GM23248 (cell line): ENCODE measurements around the gene PDPK1. TPM values are rescaled to one million over a fixed set of nuclear protein-coding genes. Genes with fewer than 3 reads are reported as not detected.
"Not testable (repeated sequence)": the region's sequence is repeated elsewhere in the genome, so short reads cannot be mapped to it uniquely, and the experiment has no call there.

Experiments
- DNase-seq: peaks from one replicate; pipeline ENCODE4 v3.0.0-alpha.2; 2015
- H2AFZ ChIP-seq: fragments of 200-600 bp; sonication (generic); 2 replicates; pipeline ENCODE4 v1.6.1; 2016; ENCODE audit warnings: antibody characterized with exemption
- H3F3A ChIP-seq: fragments of 200-600 bp; sonication (generic); 2 replicates; pipeline ENCODE4 v1.6.1; 2016; ENCODE audit warnings: mild to moderate bottlenecking, antibody characterized with exemption, mixed run types; ENCODE audit not compliant: insufficient read depth
- H3K27ac ChIP-seq: fragments of 200-600 bp; sonication (generic); 2 replicates; pipeline ENCODE4 v1.5.1; 2016; ENCODE audit warnings: mild to moderate bottlenecking
- H3K27me3 ChIP-seq: fragments of 200-600 bp; sonication (generic); replicated peaks from 2 replicates; pipeline ENCODE4 v1.6.1; 2016; ENCODE audit warnings: mild to moderate bottlenecking; ENCODE audit not compliant: insufficient read depth
- H3K36me3 ChIP-seq: fragments of 200-600 bp; sonication (generic); 2 replicates; pipeline ENCODE4 v1.6.1; 2016; ENCODE audit warnings: low read depth, mild to moderate bottlenecking
- H3K4me1 ChIP-seq: fragments of 200-600 bp; sonication (generic); 2 replicates; pipeline ENCODE4 v1.6.1; 2016; ENCODE audit warnings: mild to moderate bottlenecking; ENCODE audit not compliant: insufficient read depth
- H3K4me2 ChIP-seq: fragments of 200-600 bp; sonication (generic); one replicate; pipeline ENCODE4 v1.6.1; 2016; ENCODE audit warnings: mild to moderate bottlenecking; ENCODE audit not compliant: unreplicated experiment
- H3K4me3 ChIP-seq: fragments of 200-600 bp; sonication (generic); 2 replicates; pipeline ENCODE4 v1.5.1; 2016; ENCODE audit warnings: mild to moderate bottlenecking
- H3K79me2 ChIP-seq: fragments of 200-600 bp; sonication (generic); 2 replicates; pipeline ENCODE4 v1.6.1; 2016; ENCODE audit warnings: mild to moderate bottlenecking; ENCODE audit not compliant: insufficient read depth
- H3K9ac ChIP-seq: fragments of 200-600 bp; sonication (generic); 2 replicates; pipeline ENCODE4 v1.6.1; 2016; ENCODE audit warnings: mild to moderate bottlenecking
- H3K9me2 ChIP-seq: fragments of 200-600 bp; sonication (generic); 2 replicates; pipeline ENCODE4 v1.6.1; 2016; ENCODE audit warnings: mixed run types, mild to moderate bottlenecking, moderate library complexity; ENCODE audit not compliant: insufficient read depth
- H3K9me3 ChIP-seq: fragments of 200-600 bp; sonication (generic); one replicate; pipeline ENCODE4 v1.6.1; 2017; ENCODE audit warnings: low read depth
- H4K20me1 ChIP-seq: fragments of 200-600 bp; sonication (generic); 2 replicates; pipeline ENCODE4 v1.6.0; 2016; ENCODE audit not compliant: insufficient read depth
- EZH2 ChIP-seq: fragments of 200-600 bp; sonication (generic); IDR thresholded peaks from 2 replicates; pipeline ENCODE4 v1.6.1; 2018; ENCODE audit warnings: antibody characterized with exemption, mild to moderate bottlenecking; ENCODE audit not compliant: insufficient read depth, poor library complexity, severe bottlenecking
- EZH2phosphoT487 ChIP-seq: fragments of 200-600 bp; sonication (generic); IDR thresholded peaks from 2 replicates; pipeline ENCODE4 v1.6.1; 2018; ENCODE audit warnings: antibody characterized with exemption, moderate library complexity, mild to moderate bottlenecking, low read depth; ENCODE audit not compliant: insufficient read depth
- WGBS, 2 experiments: methylation state at CpG; one replicate each; pipeline ENCODE4 v1.1.6; 2015 to 2017; ENCODE audit warnings: low lambda C conversion rate in 2 of 2, low coverage in 1 of 2; ENCODE audit errors: missing lambda C conversion rate in 2 of 2; 5-methylcytosine and 5-hydroxymethylcytosine counted together
- in situ Hi-C: fragments of 300-500 bp; cut with MboI; formaldehyde crosslinking; loops from 2 replicates; pipeline ENCODE4 v1.15.0; 2020
- polyA plus RNA-seq: library from polyadenylated mRNA; unstranded; fragments of >200 nt; fragmentation: Nextera tagmentation; extraction: Ambion mirVana; gene quantifications from 2 replicates; pipeline ENCODE4 v1.2.1, GENCODE V29; 2016
- total RNA-seq: library from RNA; depleted of rRNA; stranded (reverse); fragments of >200 nt; shearing (Covaris generic); gene quantifications from 2 replicates; pipeline ENCODE4 v1.2.3, GENCODE V29; 2014

Gene PDPK1
- total and polyA plus RNA-seq, 2 experiments from 2014 or later: 21.6 to 28.1 TPM

DNA sequence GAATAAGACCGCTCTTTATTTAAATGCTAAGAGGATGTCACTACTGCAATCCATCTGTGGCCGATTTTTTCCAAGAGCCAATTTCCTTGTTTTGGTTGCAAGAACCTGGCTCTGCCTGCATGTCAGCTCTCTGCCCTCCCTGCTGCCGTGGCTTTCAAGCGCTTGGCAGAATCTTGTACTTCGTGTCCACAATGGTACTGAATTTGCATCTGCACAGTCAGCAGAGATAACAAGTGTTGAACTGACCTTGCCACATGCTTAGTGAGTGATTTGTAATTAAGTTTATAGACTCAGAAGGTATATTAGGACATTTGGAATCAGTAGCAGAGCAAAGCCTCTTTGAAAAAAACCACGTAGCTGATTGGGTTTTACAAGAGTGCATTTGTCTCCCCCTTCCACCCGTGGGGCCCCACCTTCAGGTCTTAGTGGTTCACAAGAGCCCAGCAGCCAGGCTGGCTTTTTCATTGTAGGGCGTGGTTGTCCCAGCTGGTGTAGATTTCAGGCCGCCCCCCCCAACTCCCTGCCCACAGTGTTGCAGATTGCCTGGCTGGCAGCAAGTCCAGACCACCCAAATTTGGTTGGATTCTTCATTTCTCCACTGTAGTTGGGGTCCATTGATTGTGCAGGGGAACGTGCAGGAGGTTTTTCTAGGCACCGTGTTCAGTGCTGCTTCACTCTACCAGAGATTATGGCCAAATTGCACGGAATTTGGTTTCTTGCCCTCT is 63.6 kb downstream of the PDPK1 start:
- H3K9ac ChIP-seq, DNase-seq, H3K9me2 ChIP-seq, H3K27me3 ChIP-seq, in situ Hi-C loops, H3K36me3 ChIP-seq, H3K9me3 ChIP-seq, H3K27ac ChIP-seq, H4K20me1 ChIP-seq, H3K4me3 ChIP-seq, H3K4me2 ChIP-seq, H2AFZ ChIP-seq: not testable (repeated sequence)
- Histone ChIP-seq H3K4me1 (peaks cover 13% of the 10 kb centered on the region), H3F3A (peaks cover 19% of the 10 kb centered on the region), H3K79me2 (peaks cover 27% of the 10 kb centered on the region)
- WGBS, 2 experiments: 89 to 90% methylated on average over 10 to 11 of the region's 12 CpGs

DNA sequence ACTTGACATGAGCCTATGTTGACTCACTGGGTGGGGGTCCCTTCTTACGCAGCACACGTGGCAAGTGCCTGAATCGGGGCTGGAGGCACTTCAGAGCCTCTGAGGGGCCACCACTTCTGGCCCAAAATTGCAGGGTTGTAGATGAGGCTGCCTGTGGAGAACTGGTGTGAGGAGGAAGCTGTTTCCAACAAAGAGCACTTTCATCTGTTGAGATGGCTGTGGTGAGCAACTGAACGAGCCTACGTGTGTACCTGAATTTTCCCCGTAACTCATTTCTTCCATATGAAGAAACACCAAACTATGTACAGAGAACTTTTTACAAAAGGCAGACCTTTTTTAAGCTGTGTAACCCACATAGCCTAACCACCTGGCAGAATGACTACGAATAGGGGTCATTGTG is 64.4 kb downstream of the PDPK1 start:
- in situ Hi-C loops, H4K20me1 ChIP-seq, H2AFZ ChIP-seq, DNase-seq, H3K9me2 ChIP-seq, H3K9me3 ChIP-seq, H3K27me3 ChIP-seq, H3K4me2 ChIP-seq, H3K4me3 ChIP-seq, H3K36me3 ChIP-seq: not testable (repeated sequence)
- H3K4me1 ChIP-seq: peaks cover 13% of the 10 kb centered on the region
- WGBS, 2 experiments: 89 to 93% methylated on average over 7 of the region's 7 CpGs
- peak overlapping the region; percentile 83 for H3K27ac ChIP-seq
- H3K9ac ChIP-seq: 0 out of 2 replicates have a peak overlapping the region, but pooled peaks have one; percentile 95
- peaks cover 20% of the 10 kb centered on the region for H3K79me2 ChIP-seq
- peaks cover 19% of the 10 kb centered on the region for H3F3A ChIP-seq

DNA sequence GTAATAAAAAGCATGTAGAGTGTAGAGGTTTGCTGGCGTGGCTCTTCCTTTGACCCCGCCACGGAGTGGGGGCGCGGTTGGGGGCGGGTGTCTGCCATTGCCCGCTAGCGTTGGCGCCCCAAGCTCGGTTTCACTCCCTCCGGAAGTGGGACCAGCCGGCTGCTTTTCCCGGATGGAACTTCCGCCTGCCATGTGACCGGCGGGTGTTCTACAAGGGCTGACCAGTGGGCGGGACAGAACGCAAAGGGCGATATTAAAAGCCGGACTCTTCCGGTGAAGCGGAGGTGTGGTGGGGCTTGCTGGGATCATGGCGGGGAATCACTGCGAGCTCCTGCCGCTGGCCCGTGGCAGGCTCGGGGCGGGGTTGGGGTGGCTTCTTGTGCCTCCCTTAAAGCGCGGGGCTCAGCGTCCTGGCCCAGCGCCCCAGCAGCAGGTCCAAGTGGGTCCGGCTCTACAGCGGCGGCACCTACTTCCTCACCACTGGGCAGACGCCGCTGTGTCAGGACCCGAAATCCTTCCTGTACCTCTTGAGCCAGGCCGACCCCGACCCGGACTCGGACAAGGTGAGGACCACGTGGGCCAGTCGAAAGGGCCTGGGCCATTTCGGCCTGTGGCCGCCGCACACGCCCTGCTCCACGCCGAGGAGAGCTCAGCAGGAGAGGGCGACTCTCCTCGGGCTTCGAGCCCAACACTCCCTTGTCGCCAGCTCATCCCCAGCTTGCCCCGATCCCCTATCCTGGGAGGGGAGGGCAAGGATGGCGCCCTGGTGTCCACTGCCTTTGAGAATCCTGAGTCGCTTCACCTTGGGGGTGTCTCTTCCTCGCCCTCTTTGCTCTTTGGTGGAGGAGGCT is 65.6 kb downstream of the PDPK1 start:
- H3K9me2 ChIP-seq: no peaks in the 10 kb centered on the region
- peaks cover 19% of the 10 kb centered on the region for H3F3A ChIP-seq
- H3K27me3 ChIP-seq: no peaks in the 10 kb centered on the region
- no peaks in the 10 kb centered on the region for H4K20me1 ChIP-seq
- peak; percentile 99 for DNase-seq
- no peaks in the 10 kb centered on the region for H3K9me3 ChIP-seq
- WGBS, 2 experiments: 1 to 3% methylated on average over 46 to 58 of the region's 58 CpGs
- TF ChIP-seq EZH2 (no peak), EZH2phosphoT487 (no peak)
- H3K4me1 ChIP-seq: peaks cover 13% of the 10 kb centered on the region
- H3K27ac ChIP-seq: peak overlapping the region; percentile 83
- H3K4me3 ChIP-seq: peak overlapping the region; percentile 81
- H3K36me3 ChIP-seq: no peaks in the 10 kb centered on the region; the same call in 1 of the 2 replicates
- H3K9ac ChIP-seq: peak overlapping the region; percentile 95
- peaks cover 30% of the 10 kb centered on the region for H3K79me2 ChIP-seq
- in situ Hi-C loops: no loop called here
- H3K4me2 ChIP-seq: peak overlapping the region; percentile 87
- peak overlapping the region; percentile 69 for H2AFZ ChIP-seq

DNA sequence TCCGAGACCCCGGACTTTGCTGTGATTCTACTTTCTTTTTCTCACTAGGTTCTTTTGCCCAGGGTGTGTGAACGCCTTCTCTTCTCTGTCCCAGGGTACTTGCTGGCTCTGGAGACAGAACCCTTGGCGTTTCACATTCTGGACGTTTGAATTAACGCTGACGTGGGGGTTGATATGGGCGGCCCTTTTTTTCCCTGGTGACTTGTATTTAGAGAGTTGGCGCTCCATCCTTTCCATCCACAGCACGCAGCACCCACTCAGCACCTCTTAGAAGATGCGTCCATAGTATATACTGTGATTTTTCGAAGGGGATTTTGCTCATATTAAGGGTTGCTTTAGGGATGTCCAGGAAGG is 66.2 kb downstream of the PDPK1 start:
- Histone ChIP-seq H3K4me3 (peak overlapping the region; percentile 81), H3K4me1 (peaks cover 13% of the 10 kb centered on the region), H3K79me2 (peaks cover 30% of the 10 kb centered on the region), H3K9ac (peak overlapping the region; percentile 95), H3K4me2 (peak overlapping the region; percentile 87), H3F3A (peaks cover 19% of the 10 kb centered on the region), H2AFZ (peak overlapping the region; percentile 58), H3K27ac (peak overlapping the region; percentile 83)
- in situ Hi-C loops, H3K36me3 ChIP-seq, H3K27me3 ChIP-seq, H4K20me1 ChIP-seq, H3K9me2 ChIP-seq, H3K9me3 ChIP-seq: not testable (repeated sequence)
- WGBS, 2 experiments: 5 to 6% methylated on average over 12 of the region's 12 CpGs
- peak; percentile 60 for DNase-seq

DNA sequence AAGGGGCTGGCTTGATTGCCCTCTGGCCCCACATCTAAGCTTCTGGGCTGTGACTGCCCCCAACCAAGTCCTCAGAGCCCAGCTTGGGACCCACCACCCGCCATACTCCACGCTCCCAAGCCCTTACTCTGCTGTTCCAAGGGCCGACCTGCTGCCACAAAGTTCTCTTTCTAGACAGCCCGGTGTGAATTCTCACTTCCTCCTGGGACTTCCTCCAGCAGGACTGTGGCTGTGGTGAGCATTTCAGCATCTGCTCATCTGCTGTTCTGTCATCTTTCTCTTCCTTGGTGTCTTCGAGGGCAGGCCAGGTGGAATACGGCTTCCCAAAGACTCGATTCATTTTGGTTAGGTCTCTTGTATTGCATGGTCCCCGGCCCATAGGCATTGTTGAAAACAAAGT is 69.0 kb downstream of the PDPK1 start:
- H3K4me3 ChIP-seq, H3K27me3 ChIP-seq, H3K36me3 ChIP-seq, H3K9me3 ChIP-seq, H2AFZ ChIP-seq, H3K9me2 ChIP-seq, DNase-seq, in situ Hi-C loops, H3K27ac ChIP-seq, H4K20me1 ChIP-seq, H3K4me2 ChIP-seq, H3K9ac ChIP-seq: not testable (repeated sequence)
- Histone ChIP-seq H3F3A (peaks cover 19% of the 10 kb centered on the region), H3K79me2 (peaks cover 53% of the 10 kb centered on the region), H3K4me1 (peaks cover 20% of the 10 kb centered on the region)
- no CpG with 5 or more reads among the region's 8 CpGs for WGBS, 2 experiments

DNA sequence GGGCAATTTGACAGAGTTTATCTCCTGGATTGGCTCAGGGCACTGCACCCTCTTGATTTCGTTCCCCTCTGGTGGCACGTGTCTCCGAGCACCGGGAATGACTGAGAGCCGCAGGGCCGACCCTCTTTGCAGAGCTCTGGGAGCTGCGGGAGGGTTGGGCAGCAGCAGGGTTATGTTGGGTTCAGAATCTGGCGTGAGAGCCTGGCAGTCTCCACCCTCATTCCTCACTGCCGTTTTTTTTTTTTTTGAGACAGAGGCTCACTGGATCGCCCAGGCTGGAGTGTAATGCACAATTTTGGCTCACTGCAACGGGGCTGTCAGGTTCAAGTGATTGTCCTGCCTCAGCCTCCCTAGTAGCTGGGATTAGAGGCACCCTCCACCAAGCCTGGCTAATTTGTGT is 71.5 kb downstream of the PDPK1 start:
- H3K4me2 ChIP-seq, H3F3A ChIP-seq, H3K9me2 ChIP-seq, H4K20me1 ChIP-seq, H3K4me3 ChIP-seq, H2AFZ ChIP-seq, in situ Hi-C loops, H3K27me3 ChIP-seq, H3K36me3 ChIP-seq, H3K9ac ChIP-seq, H3K9me3 ChIP-seq: not testable (repeated sequence)
- 7 to 14% methylated on average over 4 to 5 of the region's 11 CpGs for WGBS, 2 experiments
- peaks cover 16% of the 10 kb centered on the region for H3K4me1 ChIP-seq
- peak overlapping the region; percentile 43; the same call in 1 of the 2 replicates for H3K27ac ChIP-seq
- peaks cover 49% of the 10 kb centered on the region for H3K79me2 ChIP-seq
- DNase-seq: peak; percentile 25
